ENCODE data around the gene ELN.

Gene ELN

DNA sequence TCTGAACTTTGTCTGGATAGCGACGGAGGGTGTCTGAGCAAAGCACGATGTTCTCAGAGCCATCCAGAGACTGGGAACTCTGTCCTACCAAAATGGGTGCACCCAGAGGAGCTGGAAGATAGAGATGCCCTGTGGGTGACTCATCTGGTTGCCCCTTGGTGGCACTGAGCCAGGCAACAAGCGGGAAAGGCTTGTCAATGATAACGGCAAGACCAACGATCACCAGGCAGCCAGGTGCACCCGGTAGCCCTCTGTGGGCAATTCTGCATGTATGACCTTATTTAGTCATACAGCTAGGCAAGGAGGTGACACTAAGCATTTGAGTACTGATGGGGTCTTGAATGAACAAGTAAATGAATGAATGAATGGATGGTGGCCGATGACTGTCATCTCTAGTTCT is 2.8 kb upstream of the ELN start:
- no peak for DNase-seq (ENCODE audit: low spot score)

GRCh38 chr7:74025730-74026129 is 2.2 kb upstream of the ELN start:
- no peak for DNase-seq (ENCODE audit: low spot score)

DNA sequence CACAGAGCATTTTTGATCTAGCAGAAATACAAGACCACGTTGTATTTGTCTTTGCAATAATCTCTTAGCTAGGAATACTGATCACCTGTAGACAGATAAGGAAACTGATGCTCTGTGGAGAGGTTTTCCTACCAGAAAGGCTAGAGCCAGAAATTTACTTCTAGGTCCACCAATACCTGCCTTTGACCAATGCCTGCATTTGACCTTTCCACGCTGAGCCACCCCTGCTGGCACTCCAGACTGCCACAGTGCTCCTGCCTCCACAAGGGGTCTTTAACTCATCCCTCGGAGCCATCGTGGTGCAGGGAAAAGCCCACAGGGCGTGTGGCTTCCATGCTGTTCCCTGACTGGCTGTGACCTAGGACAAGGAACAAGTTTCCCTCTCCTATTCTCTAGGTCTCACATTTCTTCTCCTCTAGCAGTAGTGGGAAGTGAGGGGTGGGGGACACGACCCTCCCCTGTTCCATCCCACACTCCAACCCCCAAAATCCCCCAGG is 1.5 kb upstream of the ELN start:
- DNase-seq (ENCODE audit: low spot score): no peak

DNA sequence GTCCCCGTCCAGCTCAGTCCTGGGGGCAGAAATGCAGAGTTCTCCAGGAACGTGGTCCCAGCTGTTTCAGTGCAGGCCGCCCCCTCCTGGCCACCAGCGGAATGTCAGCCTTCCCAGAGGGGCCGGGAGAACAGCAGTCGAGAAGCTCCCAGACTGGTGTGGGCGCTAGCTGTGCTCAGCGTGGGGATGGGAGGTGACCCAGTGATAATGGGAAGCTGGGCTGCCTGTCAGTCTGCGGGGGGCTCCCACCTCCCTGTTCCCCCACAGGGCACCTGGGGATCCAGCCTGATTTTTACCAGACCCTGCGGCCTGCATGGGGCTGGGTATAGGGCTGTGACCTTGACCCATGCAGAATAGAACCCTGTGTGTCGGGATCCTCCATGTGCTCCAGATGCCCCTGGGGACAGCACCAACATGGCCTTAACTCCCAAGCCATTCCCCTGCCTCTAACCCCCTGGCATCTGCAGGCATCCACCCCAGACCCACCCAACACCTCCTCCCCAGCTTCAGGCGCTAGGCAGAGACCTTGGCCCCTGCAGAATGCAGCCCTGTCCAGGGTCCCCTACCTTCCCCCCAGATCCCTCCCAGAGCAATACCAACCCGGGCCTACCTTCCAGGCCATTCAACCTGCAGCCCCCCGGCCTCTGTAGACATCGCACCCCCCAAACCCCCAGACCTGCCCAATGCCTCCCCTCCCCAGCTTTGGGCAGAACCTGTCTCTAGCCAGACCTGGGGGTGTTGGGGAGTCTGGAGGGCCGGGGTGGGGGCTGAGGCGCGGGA is 880 bp upstream of the ELN start:
- DNase-seq (ENCODE audit: low spot score): peak; percentile 56

- DNase-seq (ENCODE audit: low spot score): no peak
These were observed 407 bp downstream of the ELN start for GRCh38 chr7:74028321-74028838.

DNA sequence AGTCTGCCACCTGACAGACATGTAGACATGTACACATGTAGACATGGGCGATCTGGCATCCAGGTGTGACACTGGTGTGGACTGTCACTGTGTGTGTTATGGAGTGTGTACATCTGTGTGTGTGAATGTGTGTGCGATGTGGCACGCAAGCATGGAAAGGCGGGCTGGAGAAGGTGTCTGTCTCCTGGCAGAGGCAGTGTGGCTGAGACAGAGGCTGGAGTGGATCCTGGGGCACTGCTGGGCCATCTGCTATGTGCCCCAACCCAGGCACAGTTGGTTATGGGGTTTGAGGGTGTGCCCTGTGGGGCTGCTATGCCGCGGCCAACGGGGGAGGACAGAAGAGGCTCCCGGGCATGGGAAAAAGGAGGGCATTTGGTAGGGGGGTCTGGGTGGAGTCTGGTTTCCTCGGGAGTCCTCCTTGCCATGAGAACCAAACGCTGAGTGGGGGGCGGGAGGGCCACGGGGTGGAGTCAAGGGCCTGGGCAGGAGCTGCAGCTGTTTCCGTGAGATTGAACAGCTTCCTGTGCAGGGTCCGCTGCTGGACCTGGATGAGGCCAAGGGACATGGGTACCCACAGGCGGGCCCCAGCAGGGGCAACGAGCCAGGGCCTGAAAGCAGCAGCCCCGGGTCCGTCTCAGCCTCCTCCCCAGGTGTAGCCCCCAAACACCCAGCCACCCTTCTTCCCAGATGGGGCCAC is 1.3 kb downstream of the ELN start:
- no peak for DNase-seq (ENCODE audit: low spot score)

GRCh38 chr7:74029991-74030415 is 2.0 kb downstream of the ELN start:
- DNase-seq (ENCODE audit: low spot score): no peak

DNA sequence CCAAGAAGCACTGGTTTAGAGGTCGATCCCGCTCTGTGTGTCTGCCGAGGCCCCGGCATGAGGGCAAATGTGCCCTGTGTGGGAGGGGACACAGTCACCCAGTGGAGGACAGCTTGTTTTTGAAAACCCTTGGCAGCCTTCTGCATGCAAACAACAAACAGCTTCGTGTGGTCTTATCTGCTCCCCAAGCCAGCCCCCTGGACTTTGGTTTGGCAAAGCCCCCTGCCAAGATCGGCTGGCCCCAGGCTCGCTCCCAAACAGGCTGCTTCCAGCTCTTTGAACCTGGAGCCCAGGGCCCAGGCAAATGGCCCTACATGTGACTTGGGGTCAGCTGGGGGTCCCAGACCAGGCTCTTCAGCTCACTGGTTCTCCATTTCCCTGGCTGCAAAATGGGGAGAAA is 2.9 kb downstream of the ELN start:
- no peak for DNase-seq (ENCODE audit: low spot score)

- DNase-seq (ENCODE audit: low spot score): no peak
These were observed 3.6 kb downstream of the ELN start for GRCh38 chr7:74031403-74032190.

DNA sequence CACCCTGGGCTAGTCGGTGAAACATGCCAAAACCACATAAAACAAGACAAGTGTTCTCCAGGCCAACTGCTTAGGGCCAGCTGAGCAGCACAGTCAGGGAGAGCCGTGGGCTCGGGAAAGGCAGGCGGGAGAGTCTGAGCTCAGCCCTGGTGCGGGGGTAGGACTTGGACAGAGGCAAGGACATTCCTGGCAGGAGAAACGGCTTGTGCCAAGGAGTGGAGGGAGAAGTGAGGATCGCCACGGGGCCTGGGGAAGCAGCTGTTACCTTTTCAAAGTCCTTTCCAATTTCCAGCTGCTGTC is 4.2 kb downstream of the ELN start:
- DNase-seq (ENCODE audit: low spot score): no peak

DNA sequence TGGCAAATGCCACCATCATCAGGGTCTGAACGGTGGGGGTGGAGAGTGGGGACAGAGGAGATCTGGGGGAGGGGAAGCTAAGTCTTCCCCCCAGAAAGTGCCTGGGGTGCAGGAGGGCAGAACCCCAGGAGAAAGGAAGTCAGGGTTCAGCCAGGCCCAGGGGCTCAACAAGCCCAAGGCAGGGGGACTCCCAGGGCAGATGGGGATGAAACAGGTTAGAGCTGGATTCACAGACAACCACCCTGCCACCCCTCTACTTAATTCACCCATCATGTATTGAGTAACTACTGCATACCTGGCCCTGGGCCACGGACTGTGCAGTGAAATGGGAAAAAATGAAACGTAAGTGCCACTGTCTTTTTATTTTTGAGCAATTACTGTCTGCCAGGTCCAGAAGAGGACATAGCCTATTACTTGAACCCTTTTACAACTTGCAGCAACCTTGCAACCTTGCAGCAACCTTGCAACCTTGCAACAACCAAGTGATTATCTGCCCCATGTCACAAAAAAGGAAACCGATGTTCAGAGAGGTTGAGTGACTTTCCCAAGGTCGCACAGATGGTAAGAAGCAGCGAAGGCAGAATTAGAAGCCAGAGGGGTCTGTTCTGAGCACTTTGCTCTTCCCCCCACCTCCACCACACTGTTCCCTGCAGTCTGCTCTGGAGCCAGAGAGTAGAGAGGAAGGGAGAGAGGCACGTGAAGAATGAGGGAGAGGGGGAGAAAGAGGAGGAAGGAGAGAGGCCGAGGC is 4.8 kb downstream of the ELN start:
- DNase-seq (ENCODE audit: low spot score): no peak

- DNase-seq (ENCODE audit: low spot score): no peak
These were observed 5.7 kb downstream of the ELN start for GRCh38 chr7:74033372-74034311.

- DNase-seq (ENCODE audit: low spot score): no peak
These were observed 9.6 kb downstream of the ELN start for GRCh38 chr7:74037609-74038008.

DNA sequence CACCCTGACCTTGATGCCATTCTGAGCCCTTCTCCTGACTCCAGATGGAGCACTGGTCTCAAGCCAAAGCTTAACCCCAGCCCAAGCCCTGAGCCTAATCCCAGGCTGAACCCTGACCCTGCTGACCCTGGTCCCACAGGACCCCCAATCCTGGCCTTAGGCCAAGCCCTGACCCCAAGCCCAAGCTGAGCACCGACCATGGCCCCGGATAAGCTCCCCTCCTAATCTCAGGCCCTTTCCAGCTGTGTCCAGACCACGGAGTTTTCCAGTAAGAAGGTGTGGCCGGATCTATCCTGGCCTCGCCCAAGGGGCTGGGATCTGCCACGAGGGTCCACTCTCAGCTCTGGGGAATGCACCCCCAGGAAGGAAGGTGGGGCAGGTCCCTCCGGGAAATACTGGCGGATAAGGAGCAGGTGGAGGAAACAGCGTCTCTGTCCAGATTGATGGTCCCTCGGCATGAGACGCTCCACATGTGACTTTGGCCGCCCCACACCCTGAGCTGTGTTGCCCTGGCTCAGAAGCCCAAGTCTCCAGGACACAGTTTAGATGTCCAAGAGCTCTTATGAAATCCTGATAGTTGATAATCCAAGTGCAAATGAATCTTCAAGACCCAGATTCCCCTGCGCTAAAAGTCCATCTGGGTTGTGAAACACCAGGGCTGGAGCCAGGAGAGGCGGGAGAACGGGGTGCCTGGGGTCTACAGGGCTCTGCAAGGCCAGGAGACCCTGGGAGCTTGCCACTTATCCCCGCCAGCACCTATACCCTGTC is 10.4 kb downstream of the ELN start:
- DNase-seq (ENCODE audit: low spot score): no peak

GRCh38 chr7:74039337-74039736 is 11.4 kb downstream of the ELN start:
- no peak for DNase-seq (ENCODE audit: low spot score)

DNA sequence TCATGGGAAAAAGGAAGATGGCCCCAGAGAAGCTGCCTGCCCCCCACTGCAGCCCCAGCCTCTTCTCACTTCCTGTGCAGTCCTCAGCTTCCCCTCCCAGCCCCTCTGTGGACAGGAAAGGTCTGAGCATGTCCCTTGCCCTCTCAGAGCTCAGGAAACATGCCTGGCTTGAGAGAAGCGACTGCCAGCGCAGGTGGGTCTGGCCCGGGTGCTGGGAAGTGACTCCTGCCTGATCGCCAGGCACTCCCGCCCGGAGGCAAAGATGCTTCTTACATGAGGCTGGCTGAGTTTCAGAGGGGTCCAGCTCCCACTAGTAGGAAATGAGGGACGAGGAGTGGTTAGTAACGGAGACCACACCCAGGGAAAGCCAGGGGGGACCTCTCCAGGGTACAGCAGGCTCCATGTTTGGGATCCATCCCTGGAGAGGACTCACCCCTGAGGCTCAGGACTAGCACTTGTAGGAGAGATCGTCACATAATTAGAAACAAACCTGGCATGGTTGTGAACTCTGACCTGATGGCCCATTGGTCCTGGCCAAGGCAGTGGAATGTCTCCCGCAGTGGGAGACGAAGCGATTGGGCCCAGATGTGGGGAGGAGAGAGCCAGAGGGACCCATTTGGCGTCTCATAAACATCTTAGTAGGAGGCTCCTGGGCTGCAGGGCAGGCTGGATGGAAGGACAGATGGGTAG is 12.3 kb downstream of the ELN start:
- DNase-seq (ENCODE audit: low spot score): no peak

GRCh38 chr7:74040791-74041520 is 13.0 kb downstream of the ELN start:
- DNase-seq (ENCODE audit: low spot score): no peak

- no peak for DNase-seq (ENCODE audit: low spot score)
These were observed 15.0 kb downstream of the ELN start for GRCh38 chr7:74042746-74043522.

Data from kidney capillary endothelial cell (primary cell).